Measurements from ENCODE around the gene CAMSAP3.

Gene CAMSAP3

GRCh38 chr19:7617172-7617571 lies 21.5 kb downstream of the CAMSAP3 start:
- DNase-seq = no peak

GRCh38 chr19:7617735-7618134 lies 22.1 kb downstream of the CAMSAP3 start:
- DNase-seq = no peak

GRCh38 chr19:7618348-7618747 lies 22.7 kb downstream of the CAMSAP3 start:
- DNase-seq = no peak

GRCh38 chr19:7618771-7619510 lies 23.3 kb downstream of the CAMSAP3 start:
- no peak for DNase-seq

GRCh38 chr19:7619671-7620441 lies 24.2 kb downstream of the CAMSAP3 start:
- no peak for DNase-seq

GRCh38 chr19:7620442-7621412 lies 25.1 kb downstream of the CAMSAP3 start:
- no peak for DNase-seq

- DNase-seq = no peak
Observed at GRCh38 chr19:7622933-7623685, 27.4 kb downstream of the CAMSAP3 start.

GRCh38 chr19:7623725-7624603 lies 28.3 kb downstream of the CAMSAP3 start:
- no peak for DNase-seq

- no peak for DNase-seq
Observed at GRCh38 chr19:7624810-7625209, 29.1 kb downstream of the CAMSAP3 start.

- DNase-seq = no peak
Observed at GRCh38 chr19:7625763-7626372, 30.2 kb downstream of the CAMSAP3 start.

- no peak for DNase-seq
Observed at GRCh38 chr19:7627166-7627565, 31.5 kb downstream of the CAMSAP3 start.

GRCh38 chr19:7628589-7629311 lies 33.1 kb downstream of the CAMSAP3 start:
- DNase-seq = no peak

GRCh38 chr19:7629347-7630054 lies 33.8 kb downstream of the CAMSAP3 start, which contains the start of the genes PET100 and XAB2:
PET100 (plus strand) TSS chr19:7629793; CDS start chr19:7629834, 41 bp downstream.
XAB2 (minus strand) TSS chr19:7629545; CDS start chr19:7629527, 18 bp downstream.
- peak; percentile 92 for DNase-seq

- DNase-seq = no peak
Observed at GRCh38 chr19:7631577-7631976, 35.9 kb downstream of the CAMSAP3 start.

GRCh38 chr19:7632340-7633203 lies 36.9 kb downstream of the CAMSAP3 start:
- no peak for DNase-seq

GRCh38 chr19:7633698-7634097 lies 38.0 kb downstream of the CAMSAP3 start, which contains the start of gene PCP2:
PCP2 (minus strand) TSS chr19:7633719; CDS start chr19:7633457, 262 bp downstream.
- no peak for DNase-seq

GRCh38 chr19:7635670-7636069 lies 40.0 kb downstream of the CAMSAP3 start:
- DNase-seq = no peak

- DNase-seq = no peak
Observed at GRCh38 chr19:7636317-7636690, 40.6 kb downstream of the CAMSAP3 start.
